HepG2 (cell line): ENCODE data around the gene CST8. TPM values are rescaled to one million over a fixed set of nuclear protein-coding genes. Genes with fewer than 3 reads are reported as not detected.
A peak's percentile ranks its signal among the peaks of the same experiment; 100 is the strongest.

ENCODE experiments used
- BHLHE40 ChIP-seq: IDR thresholded peaks from 2 replicates; pipeline ENCODE4 v1.6.1; 2011; ENCODE audit warnings: low read length, improper control_type of control experiment
- CBX5 ChIP-seq: sonication (generic); formaldehyde crosslinking; IDR thresholded peaks from 2 replicates; pipeline ENCODE4 v1.4.0; 2020; ENCODE audit warnings: missing genetic modification reagents, borderline replicate concordance
- CHCHD3 ChIP-seq: sonication (generic); formaldehyde crosslinking; IDR thresholded peaks from 2 replicates; pipeline ENCODE4 v1.8.0; 2022; ENCODE audit warnings: mild to moderate bottlenecking, missing genetic modification reagents, moderate library complexity
- DZIP1 ChIP-seq: sonication (generic); formaldehyde crosslinking; IDR thresholded peaks from 2 replicates; pipeline ENCODE4 v1.5.0; 2020; ENCODE audit warnings: mild to moderate bottlenecking, missing genetic modification reagents
- FOSL1 ChIP-seq: sonication (generic); formaldehyde crosslinking; IDR thresholded peaks from 2 replicates; pipeline ENCODE4 v1.9.0; 2021; ENCODE audit warnings: missing genetic modification reagents, borderline replicate concordance
- HNRNPK ChIP-seq: fragments of 200-400 bp; formaldehyde crosslinking; IDR thresholded peaks from 2 replicates; pipeline ENCODE4 v1.6.1; 2018; ENCODE audit warnings: low read length, low read depth, moderate library complexity, mild to moderate bottlenecking; ENCODE audit not compliant: poor library complexity, severe bottlenecking
- HOXA7 ChIP-seq: sonication (generic); formaldehyde crosslinking; IDR thresholded peaks from 2 replicates; pipeline ENCODE4 v1.8.1; 2022; ENCODE audit warnings: mild to moderate bottlenecking, missing genetic modification reagents, moderate library complexity
- MED8 ChIP-seq: sonication (generic); formaldehyde crosslinking; IDR thresholded peaks from 2 replicates; pipeline ENCODE4 v1.8.1; 2023; ENCODE audit warnings: mild to moderate bottlenecking, missing genetic modification reagents; ENCODE audit not compliant: insufficient replicate concordance
- MYC ChIP-seq: sonication (generic); formaldehyde crosslinking; IDR thresholded peaks from 2 replicates; pipeline ENCODE4 v1.9.0; 2021; ENCODE audit warnings: missing genetic modification reagents, borderline replicate concordance
- NR2F2 ChIP-seq: IDR thresholded peaks from 2 replicates; pipeline ENCODE4 v1.6.1; 2012; ENCODE audit warnings: low read depth, inconsistent platforms, borderline replicate concordance
- SKI ChIP-seq: fragments of 450-650 bp; IDR thresholded peaks from one replicate; pipeline ENCODE4 v1.6.1; 2018; ENCODE audit warnings: mild to moderate bottlenecking; ENCODE audit not compliant: partially characterized antibody
- SNAI1 ChIP-seq: sonication (generic); formaldehyde crosslinking; IDR thresholded peaks from 2 replicates; pipeline ENCODE4 v1.5.0; 2020; ENCODE audit warnings: mild to moderate bottlenecking, missing genetic modification reagents, borderline replicate concordance
- SP1 ChIP-seq, 2 experiments: fragments of 450-650 bp in 1 of 2; sonication (generic) in 1 of 2; formaldehyde crosslinking in 1 of 2; IDR thresholded peaks; 2 replicates each; pipeline versions ENCODE4 v1.4.0 to v1.6.1; 2016 to 2020; ENCODE audit warnings: missing genetic modification reagents in 1 of 2
- UBTF ChIP-seq: sonication (generic); formaldehyde crosslinking; IDR thresholded peaks from 2 replicates; pipeline ENCODE4 v1.4.0; 2020; ENCODE audit warnings: mild to moderate bottlenecking, missing genetic modification reagents
- ZNF143 ChIP-seq: sonication (generic); formaldehyde crosslinking; IDR thresholded peaks from 2 replicates; pipeline ENCODE4 v1.4.0; 2020; ENCODE audit warnings: missing genetic modification reagents
- ZNF383 ChIP-seq: sonication (generic); formaldehyde crosslinking; IDR thresholded peaks from 2 replicates; pipeline ENCODE4 v1.4.0; 2020; ENCODE audit warnings: missing genetic modification reagents, mild to moderate bottlenecking, borderline replicate concordance
- ZNF431 ChIP-seq: sonication (generic); formaldehyde crosslinking; IDR thresholded peaks from 2 replicates; pipeline ENCODE4 v1.9.0; 2022; ENCODE audit warnings: missing genetic modification reagents, low read depth, mild to moderate bottlenecking, borderline replicate concordance
- ZNF605 ChIP-seq: sonication (generic); formaldehyde crosslinking; IDR thresholded peaks from 2 replicates; pipeline ENCODE4 v1.8.0; 2022; ENCODE audit warnings: mild to moderate bottlenecking, missing genetic modification reagents
- ZNF614 ChIP-seq: IDR thresholded peaks from 2 replicates; pipeline ENCODE4 v1.6.1; 2018; ENCODE audit warnings: missing biosample characterization, missing genetic modification reagents, inconsistent platforms, borderline replicate concordance
- ZNF746 ChIP-seq: sonication (generic); formaldehyde crosslinking; IDR thresholded peaks from 2 replicates; pipeline ENCODE4 v1.8.0; 2022; ENCODE audit warnings: mild to moderate bottlenecking, missing genetic modification reagents
- polyA plus RNA-seq, 8 experiments: library from polyadenylated mRNA; depleted of rRNA in 3 of 8; stranded (reverse) in 7 of 8; unstranded in 1 of 8; fragments of >200 nt; fragmentation: Illumina TruSeq in 4 of 8; extraction: Trizol in 4 of 8; gene quantifications; 2 replicates each; pipeline versions ENCODE4 v1.2.1 to v1.2.3, GENCODE V29; 2011 to 2016; ENCODE audit warnings: low read depth in 4 of 8, missing spikeins in 1 of 8, mixed read lengths in 1 of 8; ENCODE audit not compliant: insufficient read depth in 1 of 8
- total RNA-seq, 5 experiments: library from RNA; depleted of rRNA; stranded (reverse); fragments of >200 nt; fragmentation: Illumina TruSeq; extraction: Trizol; gene quantifications; 2 replicates each; pipeline ENCODE4 v1.2.3, GENCODE V29; 2016; ENCODE audit warnings: low read depth in 1 of 5
- TF ChIP-seq, protein P1 (sequence below): sonication (generic); formaldehyde crosslinking; IDR thresholded peaks from 2 replicates; pipeline ENCODE4 v1.4.0; 2020; ENCODE audit warnings: missing genetic modification reagents
- TF ChIP-seq, protein P2 (sequence below): sonication (generic); formaldehyde crosslinking; IDR thresholded peaks from 2 replicates; pipeline ENCODE4 v1.8.0; 2022; ENCODE audit warnings: mild to moderate bottlenecking, missing genetic modification reagents, borderline replicate concordance

CST8 gene
- total and polyA plus RNA-seq, 2 of the 13 experiments (the other 11 are each of a cell fraction or from before 2014, with no cell fraction given) = not detected

- TF ChIP-seq, protein P1, sequence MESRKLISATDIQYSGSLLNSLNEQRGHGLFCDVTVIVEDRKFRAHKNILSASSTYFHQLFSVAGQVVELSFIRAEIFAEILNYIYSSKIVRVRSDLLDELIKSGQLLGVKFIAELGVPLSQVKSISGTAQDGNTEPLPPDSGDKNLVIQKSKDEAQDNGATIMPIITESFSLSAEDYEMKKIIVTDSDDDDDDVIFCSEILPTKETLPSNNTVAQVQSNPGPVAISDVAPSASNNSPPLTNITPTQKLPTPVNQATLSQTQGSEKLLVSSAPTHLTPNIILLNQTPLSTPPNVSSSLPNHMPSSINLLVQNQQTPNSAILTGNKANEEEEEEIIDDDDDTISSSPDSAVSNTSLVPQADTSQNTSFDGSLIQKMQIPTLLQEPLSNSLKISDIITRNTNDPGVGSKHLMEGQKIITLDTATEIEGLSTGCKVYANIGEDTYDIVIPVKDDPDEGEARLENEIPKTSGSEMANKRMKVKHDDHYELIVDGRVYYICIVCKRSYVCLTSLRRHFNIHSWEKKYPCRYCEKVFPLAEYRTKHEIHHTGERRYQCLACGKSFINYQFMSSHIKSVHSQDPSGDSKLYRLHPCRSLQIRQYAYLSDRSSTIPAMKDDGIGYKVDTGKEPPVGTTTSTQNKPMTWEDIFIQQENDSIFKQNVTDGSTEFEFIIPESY = peak; percentile 79
- TF ChIP-seq UBTF (no peak), SP1 (IDR thresholded peaks at IDR 0.05) (no peak), SP1 (CRISPR knock-in tag; IDR thresholded peaks at IDR 0.05) (no peak), SNAI1 (CRISPR knock-in tag) (no peak), NR2F2 (no peak), HNRNPK (no peak), BHLHE40 (peak; percentile 71), ZNF605 (CRISPR knock-in tag) (no peak), DZIP1 (CRISPR knock-in tag) (no peak), CHCHD3 (CRISPR knock-in tag) (no peak), ZNF143 (CRISPR knock-in tag) (no peak), FOSL1 (CRISPR knock-in tag) (no peak), HOXA7 (no peak), ZNF431 (CRISPR knock-in tag) (no peak), SKI (no peak), MED8 (CRISPR knock-in tag) (no peak), CBX5 (CRISPR knock-in tag) (no peak), ZNF614 (CRISPR knock-in tag) (no peak), MYC (CRISPR knock-in tag) (no peak), ZNF746 (CRISPR knock-in tag) (0 out of 2 replicates have a peak, but pooled peaks have one; percentile 33), ZNF383 (CRISPR knock-in tag) (no peak)
- TF ChIP-seq, protein P2, sequence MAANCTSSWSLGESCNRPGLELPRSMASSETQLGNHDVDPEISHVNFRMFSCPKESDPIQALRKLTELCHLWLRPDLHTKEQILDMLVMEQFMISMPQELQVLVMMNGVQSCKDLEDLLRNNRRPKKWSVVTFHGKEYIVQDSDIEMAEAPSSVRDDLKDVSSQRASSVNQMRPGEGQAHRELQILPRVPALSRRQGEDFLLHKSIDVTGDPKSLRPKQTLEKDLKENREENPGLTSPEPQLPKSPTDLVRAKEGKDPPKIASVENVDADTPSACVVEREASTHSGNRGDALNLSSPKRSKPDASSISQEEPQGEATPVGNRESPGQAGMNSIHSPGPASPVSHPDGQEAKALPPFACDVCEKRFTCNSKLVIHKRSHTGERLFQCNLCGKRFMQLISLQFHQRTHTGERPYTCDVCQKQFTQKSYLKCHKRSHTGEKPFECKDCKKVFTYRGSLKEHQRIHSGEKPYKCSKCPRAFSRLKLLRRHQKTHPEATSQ (CRISPR knock-in tag) = no peak
Observed at GRCh38 chr20:23445596-23446217, 45.2 kb upstream of the CST8 start (continued).
